Parathyroid adenoma (tissue), 2 donors: Measurements from ENCODE around the gene RBM19.

Source experiments
- H2AFZ ChIP-seq: fragments of 300-600 bp; sonication (generic); one replicate; pipeline ENCODE4 v1.7.0; 2017; ENCODE audit warnings: antibody characterized with exemption, mild to moderate bottlenecking
- H3K27ac ChIP-seq: fragments of 300-600 bp; sonication (generic); one replicate; pipeline ENCODE4 v1.7.0; 2017
- H3K27me3 ChIP-seq: fragments of 300-600 bp; sonication (generic); one replicate; pipeline ENCODE4 v1.7.0; 2017; ENCODE audit warnings: low read length; ENCODE audit not compliant: control insufficient read depth, insufficient read depth
- H3K36me3 ChIP-seq: fragments of 300-600 bp; sonication (generic); one replicate; pipeline ENCODE4 v1.7.0; 2017; ENCODE audit warnings: low read length; ENCODE audit not compliant: control insufficient read depth, insufficient read depth
- H3K4me1 ChIP-seq: fragments of 300-600 bp; sonication (generic); one replicate; pipeline ENCODE4 v1.7.0; 2017; ENCODE audit warnings: control low read depth
- H3K4me2 ChIP-seq: fragments of 300-600 bp; sonication (generic); one replicate; pipeline ENCODE4 v1.7.0; 2017; ENCODE audit warnings: low read length
- H3K4me3 ChIP-seq: fragments of 300-600 bp; sonication (generic); one replicate; pipeline ENCODE4 v1.7.0; 2017; ENCODE audit warnings: low read depth, low read length
- H3K79me2 ChIP-seq: fragments of 300-600 bp; sonication (generic); one replicate; pipeline ENCODE4 v1.7.0; 2017; ENCODE audit warnings: control low read depth
- H3K9ac ChIP-seq: fragments of 300-600 bp; sonication (generic); one replicate; pipeline ENCODE4 v1.7.0; 2017; ENCODE audit warnings: mild to moderate bottlenecking
- H3K9me3 ChIP-seq: fragments of 300-600 bp; sonication (generic); one replicate; pipeline ENCODE4 v1.7.0; 2017; ENCODE audit warnings: low read length; ENCODE audit not compliant: control insufficient read depth
- TF ChIP-seq, protein P1 (sequence below): fragments of 300-600 bp; sonication (generic); IDR thresholded peaks from one replicate; pipeline ENCODE4 v1.7.0; 2017; ENCODE audit warnings: antibody characterized with exemption, mild to moderate bottlenecking
- donor health status: primary hyperparathyroidism.

Gene RBM19, protein sequence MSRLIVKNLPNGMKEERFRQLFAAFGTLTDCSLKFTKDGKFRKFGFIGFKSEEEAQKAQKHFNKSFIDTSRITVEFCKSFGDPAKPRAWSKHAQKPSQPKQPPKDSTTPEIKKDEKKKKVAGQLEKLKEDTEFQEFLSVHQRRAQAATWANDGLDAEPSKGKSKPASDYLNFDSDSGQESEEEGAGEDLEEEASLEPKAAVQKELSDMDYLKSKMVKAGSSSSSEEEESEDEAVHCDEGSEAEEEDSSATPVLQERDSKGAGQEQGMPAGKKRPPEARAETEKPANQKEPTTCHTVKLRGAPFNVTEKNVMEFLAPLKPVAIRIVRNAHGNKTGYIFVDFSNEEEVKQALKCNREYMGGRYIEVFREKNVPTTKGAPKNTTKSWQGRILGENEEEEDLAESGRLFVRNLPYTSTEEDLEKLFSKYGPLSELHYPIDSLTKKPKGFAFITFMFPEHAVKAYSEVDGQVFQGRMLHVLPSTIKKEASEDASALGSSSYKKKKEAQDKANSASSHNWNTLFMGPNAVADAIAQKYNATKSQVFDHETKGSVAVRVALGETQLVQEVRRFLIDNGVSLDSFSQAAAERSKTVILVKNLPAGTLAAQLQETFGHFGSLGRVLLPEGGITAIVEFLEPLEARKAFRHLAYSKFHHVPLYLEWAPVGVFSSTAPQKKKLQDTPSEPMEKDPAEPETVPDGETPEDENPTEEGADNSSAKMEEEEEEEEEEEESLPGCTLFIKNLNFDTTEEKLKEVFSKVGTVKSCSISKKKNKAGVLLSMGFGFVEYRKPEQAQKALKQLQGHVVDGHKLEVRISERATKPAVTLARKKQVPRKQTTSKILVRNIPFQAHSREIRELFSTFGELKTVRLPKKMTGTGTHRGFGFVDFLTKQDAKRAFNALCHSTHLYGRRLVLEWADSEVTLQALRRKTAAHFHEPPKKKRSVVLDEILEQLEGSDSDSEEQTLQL

DNA sequence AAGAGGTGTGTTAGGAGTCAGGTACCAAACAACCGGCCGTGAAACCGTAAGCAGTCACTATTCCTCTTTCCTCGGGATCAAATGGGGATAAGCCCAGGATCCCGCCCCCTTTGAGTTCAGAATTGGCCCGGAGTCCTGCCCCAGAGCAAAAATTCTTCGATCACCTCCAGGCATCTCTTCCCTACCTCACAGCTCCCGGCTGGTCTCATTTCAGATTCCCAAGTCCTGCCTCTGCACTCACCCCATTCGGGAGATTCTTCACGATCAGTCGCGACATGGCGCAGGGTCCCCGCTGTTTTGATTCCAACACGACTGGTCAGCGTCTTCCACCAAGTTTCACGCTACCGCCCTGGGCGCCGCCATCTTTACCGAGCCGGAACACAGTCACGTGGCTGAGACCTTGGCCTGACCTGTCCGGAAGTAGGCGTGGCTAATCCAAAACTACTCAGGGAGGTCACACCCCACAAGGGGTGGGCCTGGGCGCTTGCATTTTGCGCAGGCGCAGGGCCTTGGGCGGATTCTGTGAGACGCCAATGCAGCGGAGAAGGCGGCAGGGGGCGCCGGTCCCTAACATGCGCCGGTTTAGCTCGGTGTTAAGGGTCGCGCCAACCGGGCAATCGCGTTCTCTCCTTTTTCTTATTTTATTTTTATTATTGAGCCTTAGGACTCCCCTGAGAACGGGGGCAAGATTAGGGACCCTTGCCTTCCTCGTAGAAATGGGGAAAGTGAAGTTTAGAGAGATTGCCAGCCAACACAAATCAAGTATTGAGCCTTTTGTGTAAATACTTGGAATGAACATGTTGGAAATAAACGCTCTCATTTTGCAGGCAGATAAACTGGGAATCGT lies at the start of gene RBM19:
Gene RBM19, minus strand, starts transcription at position 375 of the 847 bp plus-strand sequence. Its CDS starts 98 bp downstream, at position 277.
- no peaks in the 10 kb centered on the region for H3K9me3 ChIP-seq
- peak within 1 kb of the TSS; percentile 89 for H2AFZ ChIP-seq
- H3K27me3 ChIP-seq, result no peaks in the 10 kb centered on the region
- no peaks in the 10 kb centered on the region for H3K79me2 ChIP-seq
- H3K36me3 ChIP-seq, result no peaks in the 10 kb centered on the region
- TF ChIP-seq, protein P1, sequence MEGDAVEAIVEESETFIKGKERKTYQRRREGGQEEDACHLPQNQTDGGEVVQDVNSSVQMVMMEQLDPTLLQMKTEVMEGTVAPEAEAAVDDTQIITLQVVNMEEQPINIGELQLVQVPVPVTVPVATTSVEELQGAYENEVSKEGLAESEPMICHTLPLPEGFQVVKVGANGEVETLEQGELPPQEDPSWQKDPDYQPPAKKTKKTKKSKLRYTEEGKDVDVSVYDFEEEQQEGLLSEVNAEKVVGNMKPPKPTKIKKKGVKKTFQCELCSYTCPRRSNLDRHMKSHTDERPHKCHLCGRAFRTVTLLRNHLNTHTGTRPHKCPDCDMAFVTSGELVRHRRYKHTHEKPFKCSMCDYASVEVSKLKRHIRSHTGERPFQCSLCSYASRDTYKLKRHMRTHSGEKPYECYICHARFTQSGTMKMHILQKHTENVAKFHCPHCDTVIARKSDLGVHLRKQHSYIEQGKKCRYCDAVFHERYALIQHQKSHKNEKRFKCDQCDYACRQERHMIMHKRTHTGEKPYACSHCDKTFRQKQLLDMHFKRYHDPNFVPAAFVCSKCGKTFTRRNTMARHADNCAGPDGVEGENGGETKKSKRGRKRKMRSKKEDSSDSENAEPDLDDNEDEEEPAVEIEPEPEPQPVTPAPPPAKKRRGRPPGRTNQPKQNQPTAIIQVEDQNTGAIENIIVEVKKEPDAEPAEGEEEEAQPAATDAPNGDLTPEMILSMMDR, result peak; percentile 97
- no peak within 1 kb of the TSS for H3K9ac ChIP-seq
- peak within 1 kb of the TSS; percentile 90 for H3K4me2 ChIP-seq
- H3K4me3 ChIP-seq, result peak within 1 kb of the TSS; percentile 78
- H3K27ac ChIP-seq, result peak within 1 kb of the TSS; percentile 29
- peaks cover 6% of the 10 kb centered on the region for H3K4me1 ChIP-seq

DNA sequence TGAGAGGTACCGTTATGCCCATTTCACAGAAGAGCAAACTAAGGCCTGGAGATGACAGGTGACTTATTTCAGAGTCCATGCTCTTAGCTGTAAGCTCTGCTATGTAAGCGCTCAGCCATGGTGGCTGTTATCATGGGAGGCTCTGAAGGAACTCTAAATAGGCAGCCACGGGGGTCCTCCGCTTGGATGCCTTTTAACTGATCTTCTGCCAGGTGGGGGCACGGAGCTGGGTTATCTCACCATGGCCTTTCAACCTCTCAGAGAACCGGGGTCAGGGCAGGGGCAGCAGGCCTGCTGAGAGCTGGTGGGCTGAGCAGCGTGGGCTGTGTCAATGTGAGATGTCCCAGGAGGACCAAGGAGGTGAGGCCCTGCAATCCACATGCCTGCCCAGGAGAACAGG lies 49.7 kb upstream of the RBM19 start:
- Histone ChIP-seq H3K4me1 (no peaks in the 10 kb centered on the region), H3K36me3 (no peaks in the 10 kb centered on the region), H3K4me2 (no peak overlapping the region), H3K27ac (no peak overlapping the region), H3K9ac (no peak overlapping the region), H2AFZ (no peak overlapping the region), H3K27me3 (no peaks in the 10 kb centered on the region), H3K4me3 (no peak overlapping the region), H3K9me3 (no peaks in the 10 kb centered on the region), H3K79me2 (no peaks in the 10 kb centered on the region)
- TF ChIP-seq, protein P1, result no peak

DNA sequence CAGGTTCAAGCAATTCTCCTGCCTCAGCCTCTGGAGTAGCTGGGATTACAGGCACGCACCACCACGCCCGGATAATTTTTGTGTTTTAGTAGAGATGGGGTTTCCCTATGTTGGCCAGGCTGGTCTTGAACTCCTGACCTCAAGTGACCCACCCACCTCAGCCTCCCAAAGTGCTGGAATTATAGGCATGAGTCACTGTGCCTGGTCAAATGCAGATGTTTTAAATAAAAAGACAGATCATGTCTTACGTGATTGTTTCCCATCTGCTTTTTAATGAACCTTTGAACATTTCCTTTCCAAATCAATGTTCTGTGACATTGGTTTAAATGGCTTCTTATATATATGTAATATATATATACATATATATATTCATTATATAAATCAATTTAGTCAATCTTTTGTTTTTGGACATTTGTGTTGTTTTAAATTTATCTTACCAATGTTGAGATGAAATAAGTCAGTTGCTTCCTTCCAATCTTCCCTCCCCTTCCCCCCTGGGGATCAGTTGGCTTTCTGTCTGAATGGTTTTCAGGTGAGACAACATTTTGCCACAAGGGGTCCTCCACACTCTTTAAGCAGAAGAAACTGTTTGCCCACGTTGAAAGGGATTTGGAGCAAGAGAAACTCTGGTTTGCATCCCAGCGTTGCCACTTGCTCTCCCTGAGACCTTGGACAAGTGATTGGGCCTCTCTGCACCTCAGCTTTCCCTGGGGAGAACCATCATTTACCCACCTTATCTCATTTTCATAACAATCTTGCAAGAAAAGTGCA lies 47.6 kb upstream of the RBM19 start:
- H3K9ac ChIP-seq, result no peak overlapping the region
- H3K79me2 ChIP-seq, result no peaks in the 10 kb centered on the region
- H2AFZ ChIP-seq, result no peak overlapping the region
- H3K27me3 ChIP-seq, result no peaks in the 10 kb centered on the region
- H3K4me1 ChIP-seq, result no peaks in the 10 kb centered on the region
- no peaks in the 10 kb centered on the region for H3K9me3 ChIP-seq
- no peak overlapping the region for H3K4me2 ChIP-seq
- H3K4me3 ChIP-seq, result no peak overlapping the region
- TF ChIP-seq, protein P1, result no peak
- H3K27ac ChIP-seq, result no peak overlapping the region
- H3K36me3 ChIP-seq, result no peaks in the 10 kb centered on the region

DNA sequence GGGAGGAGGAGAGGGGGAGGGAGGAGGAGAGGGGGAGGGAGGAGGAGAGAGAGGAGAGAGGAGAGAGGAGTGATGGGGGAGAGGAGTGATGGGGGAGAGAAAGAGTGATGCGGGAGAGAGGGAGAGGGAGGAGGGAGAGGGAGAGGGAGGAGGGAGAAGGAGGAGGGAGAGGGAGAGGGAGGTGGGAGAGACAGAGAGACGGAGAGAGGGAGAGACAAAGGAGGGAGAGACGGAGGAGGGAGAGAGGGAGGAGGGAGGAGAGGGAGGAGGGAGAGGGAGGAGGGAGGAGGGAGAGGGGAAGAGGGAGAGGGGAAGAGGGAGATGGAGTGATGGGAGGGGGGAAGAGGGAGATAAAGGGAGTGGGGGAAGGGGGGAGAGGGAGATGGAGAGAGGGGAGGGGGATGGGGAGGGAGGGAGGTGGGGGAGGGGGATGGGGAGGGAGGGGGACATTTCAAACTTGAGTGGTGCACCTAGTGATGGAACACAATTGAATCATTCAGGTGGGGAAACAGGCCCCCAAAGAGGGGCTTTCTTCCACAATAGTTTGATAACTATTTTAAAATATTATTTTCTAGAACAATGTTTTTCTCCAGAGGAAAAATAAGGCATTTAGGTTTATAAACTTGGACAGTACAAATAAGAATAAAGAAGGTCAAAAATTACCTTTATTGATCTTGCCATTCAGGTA lies 46.8 kb upstream of the RBM19 start:
- Histone ChIP-seq H3K27me3 (no peaks in the 10 kb centered on the region), H3K79me2 (no peaks in the 10 kb centered on the region), H3K27ac (no peak overlapping the region), H3K9me3 (no peaks in the 10 kb centered on the region), H2AFZ (no peak overlapping the region), H3K4me2 (no peak overlapping the region), H3K36me3 (no peaks in the 10 kb centered on the region), H3K4me3 (no peak overlapping the region), H3K4me1 (no peaks in the 10 kb centered on the region), H3K9ac (no peak overlapping the region)
- TF ChIP-seq, protein P1, result no peak
